H9 (cell line): ENCODE measurements around the gene GLRA1. TPM values are rescaled to one million over a fixed set of nuclear protein-coding genes. Genes with fewer than 3 reads are reported as not detected.

Experiments
- DNase-seq: peaks from one replicate; pipeline ENCODE4 v3.0.0-alpha.2; 2017
- H2AFZ ChIP-seq: one replicate; pipeline ENCODE4 v1.6.1; 2013; ENCODE audit warnings: mild to moderate bottlenecking, low read length, control low read depth, moderate library complexity
- H2AK5ac ChIP-seq: 2 replicates; pipeline ENCODE4 v1.6.1; 2013; ENCODE audit warnings: low read length, control low read depth, mixed read lengths; ENCODE audit not compliant: insufficient read length
- H2BK120ac ChIP-seq: one replicate; pipeline ENCODE4 v1.6.1; 2013; ENCODE audit warnings: low read depth, mild to moderate bottlenecking, low read length, control low read depth, inconsistent platforms; ENCODE audit not compliant: poor library complexity, severe bottlenecking
- H2BK12ac ChIP-seq: 2 replicates; pipeline ENCODE4 v1.6.1; 2013; ENCODE audit warnings: low read length, control low read depth, mixed read lengths, low read depth; ENCODE audit not compliant: insufficient read length
- H2BK15ac ChIP-seq: 2 replicates; pipeline ENCODE4 v1.6.1; 2013; ENCODE audit warnings: low read depth, low read length, control low read depth
- H2BK20ac ChIP-seq: one replicate; pipeline ENCODE4 v1.6.1; 2013; ENCODE audit warnings: low read depth, mild to moderate bottlenecking, low read length, control low read depth, inconsistent platforms; ENCODE audit not compliant: poor library complexity, severe bottlenecking
- H2BK5ac ChIP-seq: 2 replicates; pipeline ENCODE4 v1.6.1; 2013; ENCODE audit warnings: low read length, control low read depth, mixed read lengths; ENCODE audit not compliant: insufficient read length
- H3K14ac ChIP-seq: 2 replicates; pipeline ENCODE4 v1.6.1; 2013; ENCODE audit warnings: low read length, control low read depth; ENCODE audit not compliant: insufficient read depth
- H3K18ac ChIP-seq: 2 replicates; pipeline ENCODE4 v1.6.1; 2013; ENCODE audit warnings: low read depth, mild to moderate bottlenecking, mixed read lengths, low read length, control low read depth; ENCODE audit not compliant: insufficient read length
- H3K23ac ChIP-seq: 2 replicates; pipeline ENCODE4 v1.6.1; 2013; ENCODE audit warnings: low read length, control low read depth, mixed read lengths, low read depth; ENCODE audit not compliant: insufficient read length
- H3K23me2 ChIP-seq: 2 replicates; pipeline ENCODE4 v1.6.1; 2013; ENCODE audit warnings: low read depth, mild to moderate bottlenecking, mixed read lengths, low read length, control low read depth; ENCODE audit not compliant: insufficient read length, poor library complexity, severe bottlenecking
- H3K27ac ChIP-seq: 2 replicates; pipeline ENCODE4 v1.5.1; 2013; ENCODE audit warnings: low read length, control low read depth, mixed read lengths, low read depth; ENCODE audit not compliant: insufficient read length
- H3K27me3 ChIP-seq: 2 replicates; pipeline ENCODE4 v1.6.1; 2013; ENCODE audit warnings: low read length, control low read depth, inconsistent platforms; ENCODE audit not compliant: insufficient read depth
- H3K4ac ChIP-seq: 2 replicates; pipeline ENCODE4 v1.6.1; 2013; ENCODE audit warnings: low read depth, mild to moderate bottlenecking, control low read depth, inconsistent platforms, low read length, moderate library complexity
- H3K4me1 ChIP-seq: 2 replicates; pipeline ENCODE4 v1.6.1; 2013; ENCODE audit warnings: low read length, control low read depth, inconsistent platforms; ENCODE audit not compliant: insufficient read depth
- H3K4me2 ChIP-seq: 2 replicates; pipeline ENCODE4 v1.6.1; 2013; ENCODE audit warnings: low read length, control low read depth, mixed read lengths; ENCODE audit not compliant: insufficient read length, insufficient read depth
- H3K56ac ChIP-seq: 2 replicates; pipeline ENCODE4 v1.6.1; 2013; ENCODE audit warnings: low read depth, mild to moderate bottlenecking, mixed read lengths, low read length, control low read depth; ENCODE audit not compliant: insufficient read length
- H3K79me1 ChIP-seq: 2 replicates; pipeline ENCODE4 v1.6.1; 2013; ENCODE audit warnings: low read depth, mild to moderate bottlenecking, moderate library complexity, low read length, control low read depth, inconsistent platforms; ENCODE audit not compliant: insufficient read depth, poor library complexity, severe bottlenecking
- H3K79me2 ChIP-seq: 2 replicates; pipeline ENCODE4 v1.6.1; 2013; ENCODE audit warnings: low read length, control low read depth, inconsistent platforms; ENCODE audit not compliant: insufficient read depth
- H3K9ac ChIP-seq: 2 replicates; pipeline ENCODE4 v1.6.1; 2013; ENCODE audit warnings: low read length, control low read depth, mixed read lengths; ENCODE audit not compliant: insufficient read length; ENCODE audit errors: extremely low read depth
- H3K9me3 ChIP-seq: one replicate; pipeline ENCODE4 v1.6.1; 2013; ENCODE audit warnings: low read depth, low read length, inconsistent platforms; ENCODE audit not compliant: control insufficient read depth
- H3T11ph ChIP-seq: one replicate; pipeline ENCODE4 v1.6.1; 2013; ENCODE audit warnings: mild to moderate bottlenecking, low read length, control low read depth, inconsistent platforms
- H4K20me1 ChIP-seq: one replicate; pipeline ENCODE4 v1.6.1; 2013; ENCODE audit not compliant: control insufficient read depth, insufficient read length, insufficient read depth
- H4K5ac ChIP-seq: 2 replicates; pipeline ENCODE4 v1.6.1; 2013; ENCODE audit warnings: low read depth, mild to moderate bottlenecking, mixed read lengths, low read length, control low read depth; ENCODE audit not compliant: insufficient read length
- H4K8ac ChIP-seq: replicated peaks from 2 replicates; pipeline ENCODE4 v1.6.1; 2013; ENCODE audit warnings: low read length, control low read depth, mixed read lengths, low read depth; ENCODE audit not compliant: insufficient read length
- H4K91ac ChIP-seq: 2 replicates; pipeline ENCODE4 v1.6.1; 2013; ENCODE audit warnings: low read depth, mild to moderate bottlenecking, moderate library complexity, mixed read lengths, low read length, control low read depth; ENCODE audit not compliant: insufficient read length
- H3K27ac Mint-ChIP-seq, 3 experiments: 2 replicates in 2 of 3; 3 replicates in 1 of 3; pipeline ENCODE4 v1.8.0; 2020 to 2021; ENCODE audit warnings: mixed read lengths in 3 of 3, mild to moderate bottlenecking in 1 of 3, moderate library complexity in 1 of 3
- H3K27me3 Mint-ChIP-seq: 2 replicates; pipeline ENCODE4 v1.8.0; 2021; ENCODE audit warnings: low read depth, mild to moderate bottlenecking, moderate library complexity, mixed read lengths
- H3K36me3 Mint-ChIP-seq, 3 experiments: 2 replicates in 2 of 3; 3 replicates in 1 of 3; pipeline ENCODE4 v1.8.0; 2020 to 2021; ENCODE audit warnings: low read depth in 3 of 3, mixed read lengths in 3 of 3; ENCODE audit not compliant: insufficient read depth in 1 of 3
- H3K4me1 Mint-ChIP-seq, 2 experiments: 2 replicates each; pipeline ENCODE4 v1.8.0; 2020; ENCODE audit warnings: mixed read lengths in 2 of 2
- H3K4me3 Mint-ChIP-seq, 2 experiments: 2 replicates in 1 of 2; 3 replicates in 1 of 2; pipeline ENCODE4 v1.8.0; 2020 to 2021; ENCODE audit warnings: mild to moderate bottlenecking in 2 of 2, mixed read lengths in 2 of 2, moderate library complexity in 1 of 2
- H3K9me3 Mint-ChIP-seq, 2 experiments: 2 replicates in 1 of 2; 3 replicates in 1 of 2; pipeline ENCODE4 v1.8.0; 2020; ENCODE audit warnings: mild to moderate bottlenecking in 2 of 2, mixed read lengths in 2 of 2, moderate library complexity in 1 of 2
- WGBS: extraction: QIAGEN DNeasy Blood & Tissue Kit; methylation state at CpG from one replicate; pipeline ENCODE4 v1.1.7; 2013; ENCODE audit warnings: missing lambda C conversion rate, low lambda C conversion rate, mixed read lengths; ENCODE audit not compliant: insufficient read length; ENCODE audit errors: extremely low coverage; 5-methylcytosine and 5-hydroxymethylcytosine counted together
- total RNA-seq: library from RNA; stranded (reverse); gene quantifications from 2 replicates; pipeline ENCODE4 v1.2.1, GENCODE V29; 2021
- TF ChIP-seq, protein P1 (sequence below): fragments of 200-600 bp; sonication (generic); conservative IDR thresholded peaks from 3 replicates; pipeline ENCODE4 v1.8.0; 2021; ENCODE audit warnings: antibody characterized with exemption, mild to moderate bottlenecking

The GLRA1 gene
- total RNA-seq, 1 experiment from 2014 or later, result not detected

DNA sequence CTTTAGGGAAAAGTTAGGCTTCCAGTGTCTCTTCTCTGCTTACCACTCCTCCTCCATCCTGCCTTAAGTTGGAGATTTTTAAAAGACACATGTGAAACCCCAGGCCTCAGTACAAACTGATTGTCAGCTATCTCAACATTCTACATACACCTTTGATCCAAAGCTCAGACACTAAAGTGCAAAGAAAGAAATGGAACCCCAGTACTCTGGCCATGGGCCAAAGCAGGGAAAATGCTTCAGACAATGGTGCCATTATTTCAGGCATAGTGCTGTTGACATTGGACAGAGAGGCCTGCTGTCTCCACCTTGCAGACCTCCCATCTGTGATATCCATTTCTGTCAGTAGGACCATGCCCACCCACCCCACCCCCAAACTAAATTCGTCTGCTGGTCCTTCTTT lies 103.7 kb downstream of the GLRA1 start:
- peaks cover 0 to 4% (median 0%) of the 10 kb centered on the region in 3 experiments; a peak in 3 of 7 replicates for H3K36me3 Mint-ChIP-seq
- Histone ChIP-seq H2AK5ac (no peak overlapping the region), H2BK120ac (no peak overlapping the region), H4K8ac (no peak overlapping the region), H3K56ac (no peak overlapping the region), H3K23me2 (no peaks in the 10 kb centered on the region), H3K27me3 (no peaks in the 10 kb centered on the region), H3K27ac (no peak overlapping the region), H2BK5ac (no peak overlapping the region), H3K18ac (no peak overlapping the region), H3K9ac (no peak overlapping the region), H3K9me3 (no peaks in the 10 kb centered on the region), H4K91ac (no peak overlapping the region), H2BK12ac (no peak overlapping the region), H3T11ph (no peak overlapping the region), H4K20me1 (no peaks in the 10 kb centered on the region), H4K5ac (no peak overlapping the region), H2AFZ (no peak overlapping the region), H3K4ac (no peak overlapping the region), H3K23ac (no peak overlapping the region), H3K79me1 (no peaks in the 10 kb centered on the region), H2BK15ac (no peak overlapping the region), H3K4me1 (no peaks in the 10 kb centered on the region), H3K4me2 (no peak overlapping the region), H2BK20ac (no peak overlapping the region), H3K79me2 (no peaks in the 10 kb centered on the region), H3K14ac (no peak overlapping the region)
- TF ChIP-seq, protein P1, sequence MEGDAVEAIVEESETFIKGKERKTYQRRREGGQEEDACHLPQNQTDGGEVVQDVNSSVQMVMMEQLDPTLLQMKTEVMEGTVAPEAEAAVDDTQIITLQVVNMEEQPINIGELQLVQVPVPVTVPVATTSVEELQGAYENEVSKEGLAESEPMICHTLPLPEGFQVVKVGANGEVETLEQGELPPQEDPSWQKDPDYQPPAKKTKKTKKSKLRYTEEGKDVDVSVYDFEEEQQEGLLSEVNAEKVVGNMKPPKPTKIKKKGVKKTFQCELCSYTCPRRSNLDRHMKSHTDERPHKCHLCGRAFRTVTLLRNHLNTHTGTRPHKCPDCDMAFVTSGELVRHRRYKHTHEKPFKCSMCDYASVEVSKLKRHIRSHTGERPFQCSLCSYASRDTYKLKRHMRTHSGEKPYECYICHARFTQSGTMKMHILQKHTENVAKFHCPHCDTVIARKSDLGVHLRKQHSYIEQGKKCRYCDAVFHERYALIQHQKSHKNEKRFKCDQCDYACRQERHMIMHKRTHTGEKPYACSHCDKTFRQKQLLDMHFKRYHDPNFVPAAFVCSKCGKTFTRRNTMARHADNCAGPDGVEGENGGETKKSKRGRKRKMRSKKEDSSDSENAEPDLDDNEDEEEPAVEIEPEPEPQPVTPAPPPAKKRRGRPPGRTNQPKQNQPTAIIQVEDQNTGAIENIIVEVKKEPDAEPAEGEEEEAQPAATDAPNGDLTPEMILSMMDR, result no peak
- DNase-seq, result no peak
- H3K4me1 Mint-ChIP-seq, result peaks cover 2 to 7% of the 10 kb centered on the region in 2 experiments
- no peaks in the 10 kb centered on the region for H3K9me3 Mint-ChIP-seq
- H3K4me3 Mint-ChIP-seq, result no peak overlapping the region
- H3K27ac Mint-ChIP-seq, result no peak overlapping the region
- H3K27me3 Mint-ChIP-seq, result no peaks in the 10 kb centered on the region
- WGBS, result no CpG with 5 or more reads among the region's 1 CpG
